Peyer's patch (tissue), 4 donors: ENCODE measurements around the gene OTUD5. TPM values are rescaled to one million over a fixed set of nuclear protein-coding genes. Genes with fewer than 3 reads are reported as not detected.
"Not testable (repeated sequence)": the region's sequence is repeated elsewhere in the genome, so short reads cannot be mapped to it uniquely, and the experiment has no call there.

Experiments
- DNase-seq, 3 donors: peaks; one replicate each; pipeline ENCODE4 v3.0.0-alpha.2; 2017 to 2019
- H3K27ac ChIP-seq, 4 donors: fragments of 200-600 bp; sonication (generic); one replicate each; pipeline ENCODE4 v1.5.1; 2016 to 2019
- H3K27me3 ChIP-seq, 2 donors: fragments of 200-600 bp; sonication (generic); one replicate each; pipeline ENCODE4 v1.5.1; 2019
- H3K36me3 ChIP-seq, 3 donors: fragments of 200-600 bp; sonication (generic); one replicate each; pipeline ENCODE4 v1.5.1; 2016 to 2019
- H3K4me1 ChIP-seq, 4 donors: fragments of 200-600 bp; sonication (generic); one replicate each; pipeline ENCODE4 v1.5.1; 2016 to 2019
- H3K4me3 ChIP-seq, 4 donors: fragments of 200-600 bp; sonication (generic); 1 replicate in 3 of 4; 2 replicates in 1 of 4; pipeline ENCODE4 v1.5.1; 2016 to 2019; ENCODE audit warnings: mild to moderate bottlenecking in 1 of 4
- H3K9me3 ChIP-seq, 4 donors: fragments of 200-600 bp; sonication (generic); one replicate each; pipeline ENCODE4 v1.5.1; 2016 to 2019; ENCODE audit warnings: mild to moderate bottlenecking in 1 of 4
- CTCF ChIP-seq, 6 experiments: fragments of 450-650 bp in 4 of 6; fragments of 200-600 bp in 2 of 6; sonication (generic) in 1 of 6; IDR thresholded peaks; one replicate each; pipeline ENCODE4 v1.5.1; 2017 to 2019; ENCODE audit warnings: antibody characterized with exemption in 6 of 6, mild to moderate bottlenecking in 3 of 6, moderate library complexity in 1 of 6
- POLR2A ChIP-seq, 2 donors: fragments of 450-650 bp; IDR thresholded peaks; one replicate each; pipeline ENCODE4 v1.5.1; 2017; ENCODE audit warnings: antibody characterized with exemption in 2 of 2, mild to moderate bottlenecking in 2 of 2, moderate library complexity in 2 of 2
- total RNA-seq, 4 donors: library from RNA; depleted of rRNA; stranded (reverse); fragments of >200 nt; gene quantifications; one replicate each; pipeline ENCODE4 v1.1.0, GENCODE V29; 2016

The OTUD5 gene
- total RNA-seq, 4 donors from 2014 or later: 49.7 to 79.2 (median 71.0) TPM

DNA sequence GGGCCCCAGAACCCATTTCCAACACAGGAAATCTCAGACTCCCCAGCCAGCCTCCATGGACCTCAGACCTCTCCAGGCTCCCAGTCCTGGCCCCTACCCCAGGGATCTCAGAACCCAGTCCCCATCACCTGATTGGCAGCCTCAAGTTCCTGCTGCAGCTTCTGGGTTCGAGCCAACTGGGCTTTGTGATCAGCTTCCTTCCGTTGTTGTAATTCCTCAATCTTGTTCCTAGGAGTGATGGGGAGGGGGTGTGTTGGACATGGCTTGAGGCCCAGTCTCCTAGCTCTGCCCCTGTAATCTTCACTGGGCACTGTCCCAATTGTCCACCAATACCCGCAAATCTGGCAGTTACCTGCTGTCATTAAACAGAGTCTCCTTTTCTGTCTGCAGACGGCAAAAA is 32.1 kb upstream of the OTUD5 start:
- Histone ChIP-seq H3K4me3 (no peak overlapping the region), H3K4me1 (no peaks in the 10 kb centered on the region), H3K27me3 (no peaks in the 10 kb centered on the region), H3K36me3 (peaks cover 0 to 21% (median 0%) of the 10 kb centered on the region in 3 donors), H3K9me3 (no peaks in the 10 kb centered on the region), H3K27ac (no peak overlapping the region)
- no peak for DNase-seq
- TF ChIP-seq POLR2A (IDR thresholded peaks at IDR 0.05) (no peak), CTCF (IDR thresholded peaks at IDR 0.05) (no peak)

DNA sequence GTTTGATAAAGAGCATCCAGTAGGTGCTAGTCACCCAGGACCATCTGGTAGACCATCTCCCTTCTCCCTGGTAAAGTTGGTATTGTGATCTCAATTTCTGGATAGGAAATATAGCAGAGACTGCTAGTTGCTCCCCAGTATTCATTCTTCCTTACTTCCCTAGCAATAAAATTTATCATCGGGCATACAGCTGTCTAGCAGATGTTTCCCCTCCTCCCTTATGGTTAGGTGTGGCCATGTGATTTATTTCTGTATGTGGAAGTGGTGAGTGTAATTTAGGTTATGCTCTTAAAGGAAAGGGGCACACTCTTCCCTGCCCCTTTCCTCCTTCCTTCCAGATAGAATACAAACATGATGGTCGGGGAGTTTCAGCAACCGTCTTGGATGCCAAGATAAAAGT is 26.5 kb upstream of the OTUD5 start:
- no peak for DNase-seq
- H3K36me3 ChIP-seq: peaks cover 0 to 26% (median 0%) of the 10 kb centered on the region in 3 donors
- TF ChIP-seq CTCF (IDR thresholded peaks at IDR 0.05) (no peak), POLR2A (IDR thresholded peaks at IDR 0.05) (no peak)
- no peak overlapping the region for H3K4me3 ChIP-seq
- H3K9me3 ChIP-seq: no peaks in the 10 kb centered on the region
- no peak overlapping the region for H3K27ac ChIP-seq
- no peaks in the 10 kb centered on the region for H3K27me3 ChIP-seq
- no peaks in the 10 kb centered on the region for H3K4me1 ChIP-seq

DNA sequence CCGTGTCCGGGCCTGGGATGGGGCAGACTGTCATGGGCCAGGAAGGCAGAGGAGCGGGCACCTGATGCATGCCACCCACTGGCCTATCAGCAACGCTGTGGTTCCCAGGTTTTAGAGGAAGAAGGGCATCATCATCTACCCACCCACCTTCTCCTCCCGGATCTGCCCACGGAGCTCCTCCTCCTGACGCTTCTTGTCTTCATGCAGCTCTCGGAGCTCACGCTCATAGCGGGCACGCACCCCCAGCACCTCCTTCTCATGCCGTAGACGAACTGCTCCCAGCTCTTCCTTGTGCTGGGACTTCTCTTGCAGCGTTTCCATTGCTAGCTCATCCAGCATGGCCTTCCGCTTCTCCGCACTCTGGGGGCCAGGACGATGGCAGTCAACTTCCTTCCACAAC is 25.7 kb upstream of the OTUD5 start:
- no peak overlapping the region for H3K27ac ChIP-seq
- no peaks in the 10 kb centered on the region for H3K4me1 ChIP-seq
- H3K4me3 ChIP-seq: no peak overlapping the region
- H3K9me3 ChIP-seq: no peaks in the 10 kb centered on the region
- H3K36me3 ChIP-seq: peaks cover 0 to 32% (median 0%) of the 10 kb centered on the region in 3 donors
- TF ChIP-seq POLR2A (IDR thresholded peaks at IDR 0.05) (no peak), CTCF (IDR thresholded peaks at IDR 0.05) (no peak)
- H3K27me3 ChIP-seq: no peaks in the 10 kb centered on the region
- DNase-seq: no peak

- no peak overlapping the region for H3K4me3 ChIP-seq
- TF ChIP-seq CTCF (IDR thresholded peaks at IDR 0.05) (no peak), POLR2A (IDR thresholded peaks at IDR 0.05) (no peak)
- no peaks in the 10 kb centered on the region for H3K4me1 ChIP-seq
Observed at GRCh38 chrX:48981178-48981577, 23.8 kb upstream of the OTUD5 start.

DNA sequence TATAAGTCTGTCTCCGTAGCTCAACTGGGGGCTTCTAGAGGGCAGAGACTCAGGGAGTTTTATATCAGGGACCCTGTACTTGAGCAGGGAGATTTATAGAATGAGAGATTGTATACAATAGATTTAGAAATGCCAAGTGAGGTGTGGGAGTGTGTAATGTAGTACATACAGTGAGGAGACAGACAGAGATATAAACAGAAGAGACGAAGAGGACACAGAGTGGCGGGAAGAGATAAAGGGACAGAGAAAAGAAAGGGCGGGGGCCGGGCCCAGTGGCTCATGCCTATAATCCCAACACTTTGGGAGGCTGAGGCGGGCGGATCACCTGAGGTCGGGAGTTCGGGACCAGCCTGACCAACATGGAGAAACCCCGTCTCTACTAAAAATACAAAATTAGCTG is 22.9 kb upstream of the OTUD5 start:
- not testable (repeated sequence) for H3K9me3 ChIP-seq, DNase-seq, H3K4me3 ChIP-seq, H3K27ac ChIP-seq, H3K4me1 ChIP-seq, H3K27me3 ChIP-seq
- H3K36me3 ChIP-seq: peaks cover 0 to 47% (median 0%) of the 10 kb centered on the region in 3 donors

More at GRCh38 chrX:48981178-48981577, 23.8 kb upstream of the OTUD5 start:
- no peak overlapping the region for H3K27ac ChIP-seq
- H3K36me3 ChIP-seq: peaks cover 0 to 41% (median 0%) of the 10 kb centered on the region in 3 donors
- no peaks in the 10 kb centered on the region for H3K27me3 ChIP-seq
- no peaks in the 10 kb centered on the region for H3K9me3 ChIP-seq
- DNase-seq: no peak

GRCh38 chrX:48978226-48978625 is 20.8 kb upstream of the OTUD5 start:
- DNase-seq: no peak
- no peak for TF ChIP-seq POLR2A (IDR thresholded peaks at IDR 0.05)
- no peak for TF ChIP-seq CTCF (IDR thresholded peaks at IDR 0.05)
- peaks cover 0 to 44% (median 0%) of the 10 kb centered on the region in 3 donors for H3K36me3 ChIP-seq

More at GRCh38 chrX:48978226-48978625, 20.8 kb upstream of the OTUD5 start:
- Histone ChIP-seq H3K9me3 (no peaks in the 10 kb centered on the region), H3K4me1 (no peaks in the 10 kb centered on the region), H3K27ac (no peak overlapping the region), H3K4me3 (no peak overlapping the region), H3K27me3 (no peaks in the 10 kb centered on the region)
